WERI-Rb-1 (cell line): ENCODE results near the gene CDS1.
"Not testable (repeated sequence)": the region's sequence is repeated elsewhere in the genome, so short reads cannot be mapped to it uniquely, and the experiment has no call there.

Experiments used
- DNase-seq: peaks from one replicate; pipeline ENCODE4 v3.0.0-alpha.2; 2020
- H3K27ac ChIP-seq: fragments of 250-450 bp; sonication (Bioruptor Pico); 2 replicates; pipeline ENCODE4 v1.5.1; 2020; ENCODE audit warnings: mild to moderate bottlenecking, moderate library complexity
- H3K27me3 ChIP-seq: fragments of 250-450 bp; sonication (Bioruptor Pico); 2 replicates; pipeline ENCODE4 v1.5.1; 2021; ENCODE audit warnings: mild to moderate bottlenecking, low read depth, moderate library complexity; ENCODE audit not compliant: insufficient read depth, severe bottlenecking
- H3K36me3 ChIP-seq: fragments of 250-450 bp; sonication (Bioruptor Pico); 2 replicates; pipeline ENCODE4 v1.5.1; 2020; ENCODE audit warnings: mild to moderate bottlenecking, moderate library complexity
- H3K4me3 ChIP-seq: 2 replicates; pipeline ENCODE4 v1.5.1; 2011; ENCODE audit warnings: low read depth, mild to moderate bottlenecking, control low read depth, low read length
- H3K9me3 ChIP-seq: fragments of 250-450 bp; sonication (Bioruptor Pico); 2 replicates; pipeline ENCODE4 v1.5.1; 2021; ENCODE audit warnings: mild to moderate bottlenecking, moderate library complexity; ENCODE audit not compliant: severe bottlenecking
- TF ChIP-seq, protein P1 (sequence below): IDR thresholded peaks from 2 replicates; pipeline ENCODE4 v1.5.1; 2011; ENCODE audit warnings: low read depth, mild to moderate bottlenecking, control low read depth, inconsistent platforms, low read length

CDS1 gene

DNA sequence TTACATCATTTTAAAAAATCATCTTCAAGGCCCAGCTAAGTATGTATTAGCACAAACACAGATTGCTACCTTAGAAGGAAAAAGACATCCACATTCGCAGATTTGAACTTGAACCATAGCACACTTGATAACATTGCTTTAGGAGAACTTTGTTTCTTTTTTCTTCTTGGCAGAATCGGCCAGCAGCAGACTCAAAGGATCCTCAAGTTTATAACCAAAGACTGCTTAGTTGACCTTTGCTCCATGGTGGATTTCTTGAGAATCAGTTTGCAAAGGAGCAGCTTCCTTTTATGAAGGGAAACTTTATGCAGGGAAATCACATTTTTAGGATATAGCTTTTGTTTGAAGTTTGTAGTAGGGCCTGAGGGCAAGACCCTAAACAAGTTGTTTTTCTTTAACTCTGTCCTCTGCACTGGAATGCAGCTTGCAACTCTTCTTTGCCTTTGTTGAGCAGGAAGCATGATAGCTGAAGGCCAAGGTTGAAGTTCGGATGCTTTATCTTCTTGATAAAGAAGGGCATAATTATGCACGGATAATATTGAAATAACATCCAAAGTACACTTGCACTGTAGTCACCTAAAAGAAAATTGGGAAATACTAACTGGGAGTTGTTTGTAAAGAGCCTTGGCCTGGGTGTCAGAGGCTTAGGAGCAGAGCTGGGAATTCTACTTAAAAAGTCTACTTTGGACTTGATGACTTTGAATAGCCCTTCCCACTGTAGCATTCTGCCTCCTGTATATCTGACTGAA, 78.4 kb downstream of the CDS1 start:
- Histone ChIP-seq H3K27me3 (no peaks in the 10 kb centered on the region), H3K4me3 (no peak overlapping the region), H3K27ac (no peak overlapping the region), H3K9me3 (peaks cover 7% of the 10 kb centered on the region), H3K36me3 (no peaks in the 10 kb centered on the region)
- DNase-seq = no peak
- TF ChIP-seq, protein P1, sequence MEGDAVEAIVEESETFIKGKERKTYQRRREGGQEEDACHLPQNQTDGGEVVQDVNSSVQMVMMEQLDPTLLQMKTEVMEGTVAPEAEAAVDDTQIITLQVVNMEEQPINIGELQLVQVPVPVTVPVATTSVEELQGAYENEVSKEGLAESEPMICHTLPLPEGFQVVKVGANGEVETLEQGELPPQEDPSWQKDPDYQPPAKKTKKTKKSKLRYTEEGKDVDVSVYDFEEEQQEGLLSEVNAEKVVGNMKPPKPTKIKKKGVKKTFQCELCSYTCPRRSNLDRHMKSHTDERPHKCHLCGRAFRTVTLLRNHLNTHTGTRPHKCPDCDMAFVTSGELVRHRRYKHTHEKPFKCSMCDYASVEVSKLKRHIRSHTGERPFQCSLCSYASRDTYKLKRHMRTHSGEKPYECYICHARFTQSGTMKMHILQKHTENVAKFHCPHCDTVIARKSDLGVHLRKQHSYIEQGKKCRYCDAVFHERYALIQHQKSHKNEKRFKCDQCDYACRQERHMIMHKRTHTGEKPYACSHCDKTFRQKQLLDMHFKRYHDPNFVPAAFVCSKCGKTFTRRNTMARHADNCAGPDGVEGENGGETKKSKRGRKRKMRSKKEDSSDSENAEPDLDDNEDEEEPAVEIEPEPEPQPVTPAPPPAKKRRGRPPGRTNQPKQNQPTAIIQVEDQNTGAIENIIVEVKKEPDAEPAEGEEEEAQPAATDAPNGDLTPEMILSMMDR = no peak

DNA sequence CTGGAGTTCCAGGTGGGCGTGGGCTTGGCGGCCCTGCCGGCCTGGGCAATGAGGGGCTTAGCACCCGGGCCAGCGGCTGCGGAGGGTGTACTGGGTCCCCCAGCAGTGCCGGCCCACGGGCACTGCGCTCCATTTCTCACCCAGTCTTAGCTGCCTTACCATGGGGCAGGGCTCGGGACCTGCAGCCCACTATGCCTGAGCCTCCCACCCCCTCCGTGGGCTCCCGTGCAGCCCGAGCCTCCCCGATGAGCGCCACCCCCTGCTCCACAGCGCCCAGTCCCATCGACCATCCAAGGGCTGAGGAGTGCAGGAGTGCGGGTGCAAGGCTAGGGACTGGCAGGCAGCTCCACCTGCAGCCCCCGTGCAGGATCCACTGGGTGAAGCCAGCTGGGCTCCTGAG, 81.8 kb downstream of the CDS1 start:
- not testable (repeated sequence) for H3K27me3 ChIP-seq, H3K27ac ChIP-seq, H3K9me3 ChIP-seq, H3K36me3 ChIP-seq, H3K4me3 ChIP-seq, DNase-seq

DNA sequence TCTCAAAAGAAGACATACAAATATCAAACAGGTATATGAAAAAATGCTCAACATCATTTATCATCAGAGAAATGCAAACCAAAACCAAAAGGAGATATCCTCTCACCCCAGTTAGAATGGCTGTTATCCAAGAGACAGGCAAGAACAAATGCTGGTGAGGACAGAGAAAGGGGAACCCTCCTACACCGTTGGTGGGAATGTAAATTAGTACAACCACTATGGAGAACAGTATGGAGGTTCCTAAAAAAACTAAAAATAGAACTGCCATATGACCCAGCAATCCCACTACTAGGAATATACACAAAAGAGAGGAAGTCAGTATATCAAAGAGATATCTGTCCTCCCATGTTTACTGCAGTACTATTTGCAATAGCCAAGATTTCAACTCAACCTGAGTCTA, 83.5 kb downstream of the CDS1 start:
- H3K27me3 ChIP-seq = no peaks in the 10 kb centered on the region
- DNase-seq = no peak
- TF ChIP-seq, protein P1 = no peak
- peaks cover 3% of the 10 kb centered on the region; the same call in 1 of the 2 replicates for H3K36me3 ChIP-seq
- no peak overlapping the region for H3K4me3 ChIP-seq
- H3K27ac ChIP-seq = no peak overlapping the region
- H3K9me3 ChIP-seq = no peaks in the 10 kb centered on the region

DNA sequence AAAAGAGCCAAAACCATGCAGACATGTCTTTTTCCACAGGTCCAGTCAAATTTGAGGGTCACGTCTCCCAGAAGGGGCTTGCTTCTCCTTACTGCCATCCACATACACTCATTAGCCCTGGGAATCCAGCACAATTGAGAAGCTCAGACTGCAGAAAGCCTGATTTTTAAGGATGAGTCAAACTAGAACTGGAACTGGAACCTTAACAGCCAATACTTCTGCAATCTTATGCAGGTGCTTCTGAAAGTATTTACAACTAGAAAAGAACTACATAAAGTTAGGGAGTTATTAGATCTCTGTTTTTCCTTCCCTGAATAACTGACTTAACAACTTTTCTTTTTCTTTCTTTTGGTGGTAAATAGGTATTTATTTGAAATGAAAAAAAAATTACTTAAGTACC, 86.3 kb downstream of the CDS1 start:
- no peak for DNase-seq
- TF ChIP-seq, protein P1 = no peak
- H3K4me3 ChIP-seq = no peak overlapping the region
- no peaks in the 10 kb centered on the region for H3K27me3 ChIP-seq
- no peak overlapping the region for H3K27ac ChIP-seq
- no peaks in the 10 kb centered on the region for H3K9me3 ChIP-seq
- peaks cover 5% of the 10 kb centered on the region for H3K36me3 ChIP-seq

DNA sequence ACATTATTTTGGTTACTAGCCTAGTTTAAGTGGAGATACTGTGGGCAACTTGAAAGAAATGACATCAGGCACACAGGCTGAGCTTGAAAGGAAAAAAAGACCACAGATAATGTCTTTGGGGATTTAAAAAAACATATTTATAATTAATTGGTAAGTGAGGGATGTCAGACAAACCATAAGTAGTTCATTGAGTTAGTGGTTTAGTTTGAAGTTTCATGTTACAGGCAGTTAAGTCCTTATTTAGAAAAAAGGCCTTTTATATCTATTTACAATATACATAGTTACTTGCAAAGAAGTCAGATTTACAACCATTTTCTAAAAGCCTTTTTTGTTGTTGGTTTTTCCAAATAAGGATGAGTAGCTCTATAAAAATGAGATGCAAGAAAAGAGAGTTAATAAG, 89.2 kb downstream of the CDS1 start:
- TF ChIP-seq, protein P1 = no peak
- H3K36me3 ChIP-seq = peaks cover 20% of the 10 kb centered on the region
- no peak overlapping the region for H3K4me3 ChIP-seq
- no peaks in the 10 kb centered on the region for H3K27me3 ChIP-seq
- no peak overlapping the region for H3K27ac ChIP-seq
- H3K9me3 ChIP-seq = no peaks in the 10 kb centered on the region
- DNase-seq = no peak

- H3K27ac ChIP-seq = no peak overlapping the region
- H3K36me3 ChIP-seq = peaks cover 29% of the 10 kb centered on the region
Observed at GRCh38 chr4:84673475-84674240, 90.7 kb downstream of the CDS1 start.

More at GRCh38 chr4:84673475-84674240, 90.7 kb downstream of the CDS1 start:
- Histone ChIP-seq H3K27me3 (no peaks in the 10 kb centered on the region), H3K4me3 (no peak overlapping the region), H3K9me3 (no peaks in the 10 kb centered on the region)
- DNase-seq = no peak
- TF ChIP-seq, protein P1 = no peak
